Gastroesophageal sphincter (tissue), 4 donors: Measurements from ENCODE around the gene LPP. TPM values are rescaled to one million over a fixed set of nuclear protein-coding genes. Genes with fewer than 3 reads are reported as not detected.

Experiments
- ATAC-seq: fragments of 150-250 bp; one replicate; pipeline ENCODE4 v1.9.1; 2016; ENCODE audit warnings: mild to moderate bottlenecking, moderate library complexity
- H3K27ac ChIP-seq, 4 donors: fragments of 200-600 bp; sonication (generic) in 3 of 4; 1 replicate in 3 of 4; 2 replicates in 1 of 4; pipeline ENCODE4 v1.5.1; 2016 to 2019
- H3K27me3 ChIP-seq: fragments of 200-600 bp; sonication (generic); one replicate; pipeline ENCODE4 v1.5.1; 2019
- H3K36me3 ChIP-seq, 2 donors: fragments of 200-600 bp; sonication (generic); one replicate each; pipeline ENCODE4 v1.5.1; 2019; ENCODE audit warnings: control low read depth in 1 of 2
- H3K4me1 ChIP-seq, 3 donors: fragments of 200-600 bp; sonication (generic); 1 replicate in 2 of 3; 2 replicates in 1 of 3; pipeline ENCODE4 v1.5.1; 2016 to 2019; ENCODE audit warnings: control low read depth in 2 of 3
- H3K4me3 ChIP-seq, 2 donors: fragments of 200-600 bp; sonication (generic); one replicate each; pipeline ENCODE4 v1.5.1; 2019; ENCODE audit warnings: mild to moderate bottlenecking in 1 of 2, moderate library complexity in 1 of 2
- H3K9me3 ChIP-seq, 3 donors: fragments of 200-600 bp; sonication (generic); one replicate each; pipeline ENCODE4 v1.5.1; 2017 to 2019; ENCODE audit warnings: control low read depth in 2 of 3
- CTCF ChIP-seq, 4 experiments: fragments of 200-600 bp in 2 of 4; fragments of 450-650 bp in 2 of 4; sonication (generic) in 1 of 4; IDR thresholded peaks; one replicate each; pipeline ENCODE4 v1.5.1; 2017 to 2019; ENCODE audit warnings: antibody characterized with exemption in 4 of 4, mild to moderate bottlenecking in 2 of 4, moderate library complexity in 2 of 4
- EP300 ChIP-seq: sonication (generic); formaldehyde crosslinking; IDR thresholded peaks from one replicate; pipeline ENCODE4 v1.6.1; 2017; ENCODE audit warnings: antibody characterized with exemption, mild to moderate bottlenecking
- POLR2A ChIP-seq, 2 donors: fragments of 450-650 bp; IDR thresholded peaks; one replicate each; pipeline ENCODE4 v1.6.1; 2017; ENCODE audit warnings: antibody characterized with exemption in 2 of 2, mild to moderate bottlenecking in 2 of 2, moderate library complexity in 1 of 2
- POLR2AphosphoS5 ChIP-seq: sonication (generic); formaldehyde crosslinking; IDR thresholded peaks from one replicate; pipeline ENCODE4 v1.6.1; 2017; ENCODE audit warnings: antibody characterized with exemption
- WGBS, 2 donors: methylation state at CpG; one replicate each; pipeline ENCODE4 v1.1.5; 2018; ENCODE audit warnings: low coverage in 1 of 2; 5-methylcytosine and 5-hydroxymethylcytosine counted together
- total RNA-seq, 4 donors: library from RNA; depleted of rRNA; stranded (reverse); fragments of >200 nt; gene quantifications; one replicate each; pipeline ENCODE4 v1.1.0, GENCODE V29; 2016

The LPP gene
- total RNA-seq, 4 donors from 2014 or later, result 1,243 to 2,297 (median 2,164) TPM

- no peak overlapping the region for H3K4me3 ChIP-seq
- peaks cover 0 to 50% of the 10 kb centered on the region in 2 donors for H3K36me3 ChIP-seq
- WGBS, 2 donors, result 82 to 93% methylated on average over 5 to 11 of the region's 11 CpGs
- no peaks in the 10 kb centered on the region for H3K9me3 ChIP-seq
- TF ChIP-seq POLR2AphosphoS5 (no peak), EP300 (no peak), POLR2A (IDR thresholded peaks at IDR 0.05) (no peak), CTCF (IDR thresholded peaks at IDR 0.05) (no peak)
- H3K27ac ChIP-seq, result no peak overlapping the region
- no peaks in the 10 kb centered on the region for H3K27me3 ChIP-seq
- H3K4me1 ChIP-seq, result peaks cover 2 to 50% (median 7%) of the 10 kb centered on the region in 3 donors
- no peak for ATAC-seq
Observed at GRCh38 chr3:188884299-188885043, 730.5 kb downstream of the LPP start.

- H3K4me3 ChIP-seq, result no peak overlapping the region
- peak overlapping the region; percentile 12 to 47 (median 40) for H3K27ac ChIP-seq
- H3K27me3 ChIP-seq, result no peaks in the 10 kb centered on the region
- no peak for ATAC-seq
- H3K9me3 ChIP-seq, result no peaks in the 10 kb centered on the region
- peaks cover 0 to 35% of the 10 kb centered on the region in 2 donors for H3K36me3 ChIP-seq
- WGBS, 2 donors, result 58 to 64% methylated on average over 11 to 12 of the region's 14 CpGs
- no peak for TF ChIP-seq POLR2AphosphoS5
- TF ChIP-seq POLR2A (IDR thresholded peaks at IDR 0.05), result no peak
- TF ChIP-seq CTCF (IDR thresholded peaks at IDR 0.05), result no peak
- H3K4me1 ChIP-seq, result peaks cover 2 to 37% (median 7%) of the 10 kb centered on the region in 3 donors
Observed at GRCh38 chr3:188888321-188889053, 734.5 kb downstream of the LPP start.

- Histone ChIP-seq H3K27me3 (no peaks in the 10 kb centered on the region), H3K4me3 (no peak overlapping the region), H3K27ac (peak overlapping the region in 3 of 4 donors; percentile 12 to 47 (median 37)), H3K9me3 (no peaks in the 10 kb centered on the region), H3K36me3 (peaks cover 0 to 29% of the 10 kb centered on the region in 2 donors), H3K4me1 (peaks cover 2 to 37% (median 7%) of the 10 kb centered on the region in 3 donors)
- 44 to 52% methylated on average over 4 of the region's 4 CpGs for WGBS, 2 donors
- ATAC-seq, result no peak
- TF ChIP-seq POLR2A (IDR thresholded peaks at IDR 0.05), result no peak
- TF ChIP-seq CTCF (IDR thresholded peaks at IDR 0.05), result no peak
- TF ChIP-seq POLR2AphosphoS5, result no peak
- TF ChIP-seq EP300, result no peak
Observed at GRCh38 chr3:188889054-188889491, 735.1 kb downstream of the LPP start.

GRCh38 chr3:188890572-188891270, 736.8 kb downstream of the LPP start:
- no peaks in the 10 kb centered on the region for H3K27me3 ChIP-seq
- WGBS, 2 donors, result 87 to 95% methylated on average over 2 of the region's 2 CpGs
- H3K4me1 ChIP-seq, result peaks cover 2 to 31% (median 7%) of the 10 kb centered on the region in 3 donors
- no peaks in the 10 kb centered on the region for H3K9me3 ChIP-seq
- no peak overlapping the region for H3K4me3 ChIP-seq
- ATAC-seq, result no peak
- no peak overlapping the region for H3K27ac ChIP-seq
- peaks cover 0 to 18% of the 10 kb centered on the region in 2 donors for H3K36me3 ChIP-seq
- no peak for TF ChIP-seq POLR2A (IDR thresholded peaks at IDR 0.05)
- TF ChIP-seq EP300, result no peak
- no peak for TF ChIP-seq CTCF (IDR thresholded peaks at IDR 0.05)
- no peak for TF ChIP-seq POLR2AphosphoS5
